H1 (cell line): ENCODE measurements around the gene SLC35B1. TPM values are rescaled to one million over a fixed set of nuclear protein-coding genes. Genes with fewer than 3 reads are reported as not detected.

ENCODE experiments used
- CTCF ChIA-PET: fragments of 300-600 bp; sonication (Branson Sonifier 250); formaldehyde crosslinking; loops from one replicate; lab custom pipeline; 2021; ENCODE audit not compliant: partially characterized antibody; lab: Charles Lee
- POLR2A ChIA-PET: fragments of 300-600 bp; sonication (Branson Sonifier 250); formaldehyde crosslinking; loops from one replicate; lab custom pipeline; 2021; ENCODE audit warnings: inconsistent platforms; ENCODE audit not compliant: partially characterized antibody; lab: Charles Lee
- DNase-seq, 2 experiments: peaks; one replicate each; pipeline versions ENCODE4 v3.0.0 to v3.0.0-alpha.2; 2010 to 2022; ENCODE audit warnings: low spot score in 2 of 2, low read depth in 1 of 2, mixed read lengths in 1 of 2
- FAIRE-seq: peaks from 2 replicates; lab custom pipeline; 2011; peaks lifted over from hg19 to GRCh38; lab: Jason Lieb, UNC
- H2AFZ ChIP-seq: 2 replicates; pipeline ENCODE4 v1.8.1; 2012; ENCODE audit warnings: low read length, inconsistent platforms
- H2AK5ac ChIP-seq: 2 replicates; pipeline ENCODE4 v1.6.1; 2013; ENCODE audit warnings: low read depth, low read length
- H2BK120ac ChIP-seq: replicated peaks from 2 replicates; pipeline ENCODE3; 2013; ENCODE audit warnings: low read depth, low read length, inconsistent platforms
- H2BK12ac ChIP-seq: 2 replicates; pipeline ENCODE4 v1.6.1; 2013; ENCODE audit warnings: low read depth, low read length
- H2BK15ac ChIP-seq: 2 replicates; pipeline ENCODE4 v1.6.1; 2013; ENCODE audit warnings: low read length
- H2BK20ac ChIP-seq: 2 replicates; pipeline ENCODE4 v1.6.1; 2013; ENCODE audit warnings: low read length
- H2BK5ac ChIP-seq: 2 replicates; pipeline ENCODE4 v1.6.1; 2013; ENCODE audit warnings: low read depth, low read length
- H3K14ac ChIP-seq: 2 replicates; pipeline ENCODE4 v1.6.1; 2013; ENCODE audit warnings: inconsistent platforms; ENCODE audit not compliant: insufficient read length
- H3K18ac ChIP-seq: 2 replicates; pipeline ENCODE4 v1.6.1; 2013; ENCODE audit warnings: low read length; ENCODE audit errors: extremely low read depth
- H3K23ac ChIP-seq: 2 replicates; pipeline ENCODE4 v1.6.1; 2013; ENCODE audit warnings: inconsistent platforms; ENCODE audit not compliant: insufficient read length
- H3K23me2 ChIP-seq: 2 replicates; pipeline ENCODE4 v1.6.1; 2013; ENCODE audit warnings: low read depth, low read length
- H3K27ac ChIP-seq: 2 replicates; pipeline ENCODE4 v1.6.1; 2011; ENCODE audit warnings: low read depth, low read length, inconsistent platforms
- H3K27me3 ChIP-seq, 4 experiments: replicated peaks in 1 of 4; 1 replicate in 1 of 4; 2 replicates in 3 of 4; pipeline versions ENCODE4 v1.6.1 to v1.8.1; 2011 to 2013; ENCODE audit warnings: low read length in 3 of 4, mild to moderate bottlenecking in 3 of 4, inconsistent platforms in 2 of 4, mixed read lengths in 2 of 4, moderate library complexity in 1 of 4; ENCODE audit not compliant: control insufficient read depth in 3 of 4, insufficient read depth in 3 of 4; ENCODE audit errors: extremely low read depth in 1 of 4
- H3K36me3 ChIP-seq, 4 experiments: 2 replicates each; pipeline versions ENCODE4 v1.6.1 to v1.8.1; 2011 to 2013; ENCODE audit warnings: mild to moderate bottlenecking in 4 of 4, low read length in 3 of 4, moderate library complexity in 2 of 4, control low read depth in 1 of 4, inconsistent platforms in 1 of 4; ENCODE audit not compliant: insufficient read depth in 4 of 4, control insufficient read depth in 2 of 4
- H3K4ac ChIP-seq: replicated peaks from 2 replicates; pipeline ENCODE3; 2013; ENCODE audit warnings: low read length, low read depth, mixed read lengths, inconsistent platforms; ENCODE audit not compliant: insufficient read length
- H3K4me1 ChIP-seq, 4 experiments: replicated peaks in 1 of 4; 1 replicate in 1 of 4; 2 replicates in 3 of 4; pipeline versions ENCODE4 v1.6.1 to v1.8.1; 2011 to 2013; ENCODE audit warnings: low read length in 3 of 4, inconsistent platforms in 2 of 4, mixed read lengths in 1 of 4; ENCODE audit not compliant: insufficient read depth in 4 of 4, control insufficient read depth in 3 of 4
- H3K4me2 ChIP-seq, 2 experiments: 2 replicates each; pipeline versions ENCODE4 v1.6.1 to v1.8.1; 2011 to 2013; ENCODE audit warnings: low read depth in 2 of 2, low read length in 2 of 2, control low read depth in 1 of 2, inconsistent platforms in 1 of 2, mild to moderate bottlenecking in 1 of 2; ENCODE audit not compliant: insufficient read depth in 1 of 2
- H3K4me3 ChIP-seq, 4 experiments: fragments of 200-600, 300-600 bp in 1 of 4; sonication (generic), shearing (Covaris generic), sonication (Bioruptor Twin) in 1 of 4; 2 replicates each; pipeline versions ENCODE4 v1.5.1 to v1.8.1; 2011 to 2016; ENCODE audit warnings: low read length in 4 of 4, low read depth in 3 of 4, control low read depth in 2 of 4, inconsistent platforms in 2 of 4, mild to moderate bottlenecking in 2 of 4, mixed read lengths in 1 of 4, moderate library complexity in 1 of 4; ENCODE audit not compliant: insufficient read depth in 2 of 4; ENCODE audit errors: extremely low read depth in 1 of 4
- H3K56ac ChIP-seq: replicated peaks from 2 replicates; pipeline ENCODE3; 2013; ENCODE audit warnings: low read depth, mild to moderate bottlenecking, mixed read lengths, low read length, inconsistent platforms; ENCODE audit not compliant: insufficient read length
- H3K79me1 ChIP-seq: 2 replicates; pipeline ENCODE4 v1.6.1; 2013; ENCODE audit warnings: low read depth, low read length, control low read depth
- H3K79me2 ChIP-seq, 2 experiments: 2 replicates each; pipeline versions ENCODE4 v1.6.1 to v1.8.1; 2012 to 2013; ENCODE audit warnings: low read length in 2 of 2, mild to moderate bottlenecking in 2 of 2, inconsistent platforms in 1 of 2; ENCODE audit not compliant: insufficient read depth in 2 of 2, control insufficient read depth in 1 of 2
- H3K9ac ChIP-seq, 4 experiments: replicated peaks in 1 of 4; 1 replicate in 1 of 4; 2 replicates in 3 of 4; pipeline versions ENCODE4 v1.6.1 to v1.8.1; 2011 to 2013; ENCODE audit warnings: low read depth in 3 of 4, low read length in 3 of 4, control low read depth in 2 of 4, mild to moderate bottlenecking in 2 of 4, moderate library complexity in 2 of 4, inconsistent platforms in 1 of 4; ENCODE audit errors: extremely low read depth in 1 of 4
- H3K9me3 ChIP-seq, 2 experiments: 2 replicates each; pipeline versions ENCODE4 v1.6.1 to v1.8.1; 2012 to 2013; ENCODE audit warnings: mild to moderate bottlenecking in 2 of 2, moderate library complexity in 2 of 2, control low read depth in 1 of 2, inconsistent platforms in 1 of 2, low read depth in 1 of 2, low read length in 1 of 2, mixed read lengths in 1 of 2; ENCODE audit not compliant: insufficient read depth in 2 of 2
- H4K20me1 ChIP-seq, 2 experiments: replicated peaks in 1 of 2; 2 replicates each; pipeline versions ENCODE3 to v1.8.1; 2011 to 2013; ENCODE audit warnings: inconsistent platforms in 2 of 2, low read length in 2 of 2, mild to moderate bottlenecking in 1 of 2; ENCODE audit not compliant: insufficient read depth in 2 of 2, control insufficient read depth in 1 of 2
- H4K5ac ChIP-seq: 2 replicates; pipeline ENCODE4 v1.6.1; 2013; ENCODE audit warnings: low read length, low read depth, mixed read lengths, inconsistent platforms; ENCODE audit not compliant: insufficient read length
- H4K8ac ChIP-seq: 2 replicates; pipeline ENCODE4 v1.8.0; 2013; ENCODE audit warnings: mild to moderate bottlenecking, moderate library complexity, low read length, inconsistent platforms; ENCODE audit not compliant: insufficient read depth; ENCODE audit errors: extremely low read depth
- H4K91ac ChIP-seq: replicated peaks from 2 replicates; pipeline ENCODE3; 2013; ENCODE audit warnings: low read length, mixed read lengths, inconsistent platforms; ENCODE audit not compliant: insufficient read length
- BACH1 ChIP-seq: IDR thresholded peaks from 2 replicates; pipeline ENCODE4 v1.6.1; 2012; ENCODE audit warnings: low read length, improper control_type of control experiment
- CBX8 ChIP-seq: fragments of 300-800, 300-1000 bp; sonication (generic); IDR thresholded peaks from 2 replicates; pipeline ENCODE4 v1.7.1; 2016; ENCODE audit warnings: low read depth, low read length, borderline replicate concordance
- CEBPB ChIP-seq: IDR thresholded peaks from 2 replicates; pipeline ENCODE4 v1.6.1; 2012; ENCODE audit warnings: low read depth, low read length
- EP300 ChIP-seq, 2 experiments: IDR thresholded peaks; 1 replicate in 1 of 2; 2 replicates in 1 of 2; pipeline ENCODE4 v1.6.1; 2011 to 2012; ENCODE audit warnings: low read depth in 2 of 2, low read length in 2 of 2, mild to moderate bottlenecking in 2 of 2, borderline replicate concordance in 1 of 2, inconsistent platforms in 1 of 2, moderate library complexity in 1 of 2
- GTF2F1 ChIP-seq: IDR thresholded peaks from 2 replicates; pipeline ENCODE4 v1.6.1; 2012; ENCODE audit warnings: low read depth, low read length, improper control_type of control experiment, borderline replicate concordance
- KDM1A ChIP-seq: fragments of 200-600, 300-600 bp; sonication (generic); IDR thresholded peaks from 2 replicates; pipeline ENCODE4 v1.7.1; 2016; ENCODE audit warnings: mild to moderate bottlenecking, low read length, borderline replicate concordance
- NANOG ChIP-seq: IDR thresholded peaks from 2 replicates; pipeline ENCODE4 v1.6.1; 2011; ENCODE audit warnings: low read length, low read depth, mild to moderate bottlenecking, inconsistent platforms; ENCODE audit not compliant: insufficient read depth, poor library complexity, severe bottlenecking
- SP1 ChIP-seq: IDR thresholded peaks from 2 replicates; pipeline ENCODE4 v1.6.1; 2011; ENCODE audit warnings: low read depth, low read length
- SRF ChIP-seq: IDR thresholded peaks from 2 replicates; pipeline ENCODE4 v1.6.1; 2011; ENCODE audit warnings: mild to moderate bottlenecking, low read depth, low read length, moderate library complexity
- TAF1 ChIP-seq: IDR thresholded peaks from 2 replicates; pipeline ENCODE4 v1.6.1; 2011; ENCODE audit warnings: mild to moderate bottlenecking, low read depth, low read length
- TAF7 ChIP-seq: optimal IDR thresholded peaks from 2 replicates; pipeline ENCODE3; 2011; ENCODE audit warnings: low read depth, mild to moderate bottlenecking, inconsistent platforms, low read length, moderate library complexity, borderline replicate concordance
- YY1 ChIP-seq: IDR thresholded peaks from 2 replicates; pipeline ENCODE4 v1.6.1; 2011; ENCODE audit warnings: low read depth, mild to moderate bottlenecking, low read length
- WGBS, 2 experiments: shearing (Covaris generic) in 1 of 2; methylation state at CpG; one replicate each; pipeline versions ENCODE4 v1.1.6 to v1.1.7; 2013 to 2015; ENCODE audit warnings: low lambda C conversion rate in 2 of 2, mixed read lengths in 2 of 2, inconsistent platforms in 1 of 2, low coverage in 1 of 2, missing lambda C conversion rate in 1 of 2; ENCODE audit not compliant: insufficient replicate concordance in 2 of 2, insufficient coverage in 1 of 2, insufficient read length in 1 of 2; ENCODE audit errors: extremely low coverage in 1 of 2, missing lambda C conversion rate in 1 of 2; 5-methylcytosine and 5-hydroxymethylcytosine counted together
- polyA plus RNA-seq, 7 experiments: library from polyadenylated mRNA; depleted of rRNA in 3 of 7; stranded (reverse) in 5 of 7; unstranded in 2 of 7; fragments of >200 nt in 5 of 7; fragments of 200-250 nt in 2 of 7; gene quantifications; 1 replicate in 5 of 7; 2 replicates in 1 of 7; 4 replicates in 1 of 7; pipeline versions ENCODE4 v1.2.1 to v1.2.3, GENCODE V29; 2011 to 2013; ENCODE audit warnings: missing spikeins in 2 of 7, mixed read lengths in 2 of 7
- total RNA-seq: library from RNA; stranded (reverse); fragmentation: NEBNext Ultra II Directional; extraction: Animal tissue kit (Norgen Biotek cat#: 25700); gene quantifications from 2 replicates; pipeline ENCODE4 v1.2.1, GENCODE V29; 2021

The SLC35B1 gene
- total and polyA plus RNA-seq, 2 of the 8 experiments (the other 6 are each of a cell fraction or from before 2014, with no cell fraction given): 56.5 to 87.7 TPM

- Histone ChIP-seq H3K79me2 (no peaks in the 10 kb centered on the region), H3K4me2 (peak overlapping the region in 1 of 2 experiments; percentile 49; a peak in 2 of 4 replicates), H2BK12ac (0 out of 2 replicates have a peak overlapping the region, but pooled peaks have one; percentile 43), H2AK5ac (peak overlapping the region; percentile 9; the same call in 1 of the 2 replicates), H3K4me1 (peaks cover 0 to 2% (median 0%) of the 10 kb centered on the region in 4 experiments; a peak in 3 of 7 replicates), H3K79me1 (no peaks in the 10 kb centered on the region), H3K9me3 (no peaks in the 10 kb centered on the region), H4K20me1 (no peaks in the 10 kb centered on the region), H3K23me2 (no peaks in the 10 kb centered on the region), H2BK5ac (no peak overlapping the region), H3K9ac (no peak overlapping the region; a peak in 1 of 7 replicates), H3K4me3 (no peak overlapping the region), H2BK120ac (no peak overlapping the region), H3K27ac (no peak overlapping the region), H3K27me3 (no peaks in the 10 kb centered on the region; a peak in 1 of 7 replicates), H2AFZ (peak overlapping the region; percentile 95), H2BK15ac (peak overlapping the region; percentile 83; the same call in 1 of the 2 replicates), H4K91ac (no peak overlapping the region), H4K5ac (no peak overlapping the region), H3K23ac (no peak overlapping the region), H3K56ac (no peak overlapping the region), H3K18ac (no peak overlapping the region), H3K4ac (no peak overlapping the region), H3K36me3 (no peaks in the 10 kb centered on the region), H4K8ac (no peak overlapping the region), H3K14ac (no peak overlapping the region), H2BK20ac (no peak overlapping the region)
- ChIA-PET CTCF (interaction anchor here (0.6 to 19.2 kb wide), 10 partner anchors 9 to 136 kb away, joined by 3 to 228 read pairs (median 4); partner anchors contain the start of gene NXPH3), POLR2A (interaction anchor here (1.2 to 1.3 kb wide), 4 partner anchors 9 to 120 kb away, joined by 3 to 8 read pairs (median 4); no protein-coding TSS in a partner anchor)
- FAIRE-seq (no peak), DNase-seq (no peak)
- 93% methylated on average over 9 of the region's 9 CpGs; no CpG with 5 or more reads in 1 of the 2 experiments for WGBS, 2 experiments
- no peak for TF ChIP-seq CBX8
- TF ChIP-seq TAF1: no peak
- TF ChIP-seq TAF7: no peak
- TF ChIP-seq BACH1: no peak
- TF ChIP-seq YY1: no peak
- no peak for TF ChIP-seq GTF2F1
- no peak for TF ChIP-seq KDM1A
- TF ChIP-seq SRF: no peak
- TF ChIP-seq CEBPB: no peak
- TF ChIP-seq NANOG: no peak
- no peak for TF ChIP-seq EP300 (IDR thresholded peaks at IDR 0.05; ENCODE audit: borderline replicate concordance in 1 of 2, low read depth in 2 of 2, low read length in 2 of 2)
- TF ChIP-seq SP1: no peak
These were observed 16.6 kb downstream of the SLC35B1 start for GRCh38 chr17:49691086-49691676.
